Measurements from ENCODE around the gene USHBP1.

USHBP1 gene

GRCh38 chr19:17237747-17238706 lies 26.5 kb downstream of the USHBP1 start:
- no peak for DNase-seq

- DNase-seq: peak; percentile 10
These were observed 27.6 kb downstream of the USHBP1 start for GRCh38 chr19:17236811-17237543.

- peak; percentile 63 for DNase-seq
These were observed 28.4 kb downstream of the USHBP1 start for GRCh38 chr19:17235971-17236777.

GRCh38 chr19:17235300-17235970 lies 29.1 kb downstream of the USHBP1 start:
- peak; percentile 61 for DNase-seq

GRCh38 chr19:17234911-17235299 lies 29.6 kb downstream of the USHBP1 start:
- peak; percentile 35 for DNase-seq

- no peak for DNase-seq
These were observed 32.3 kb downstream of the USHBP1 start for GRCh38 chr19:17232258-17232657.

- DNase-seq: no peak
These were observed 34.7 kb downstream of the USHBP1 start for GRCh38 chr19:17229890-17230289.

- DNase-seq: no peak
These were observed 36.7 kb downstream of the USHBP1 start for GRCh38 chr19:17227798-17228367.

GRCh38 chr19:17226002-17226933 lies 38.3 kb downstream of the USHBP1 start, which contains the start of gene OCEL1:
TSS of gene OCEL1 (plus strand) at chr19:17226226. CDS start at chr19:17226248, 22 bp downstream.
- DNase-seq: peak; percentile 97

- no peak for DNase-seq
These were observed 39.5 kb downstream of the USHBP1 start for GRCh38 chr19:17225053-17225452.

GRCh38 chr19:17220207-17220758 lies 44.3 kb downstream of the USHBP1 start:
- no peak for DNase-seq

GRCh38 chr19:17219286-17219685 lies 45.3 kb downstream of the USHBP1 start:
- DNase-seq: no peak

GRCh38 chr19:17216058-17216670 lies 48.4 kb downstream of the USHBP1 start:
- DNase-seq: no peak

- peak; percentile 93 for DNase-seq
These were observed 49.2 kb downstream of the USHBP1 start, which contains the start of gene USE1 for GRCh38 chr19:17215127-17215971. TSS of gene USE1 (plus strand) at chr19:17215357. CDS start at chr19:17215406, 49 bp downstream.

- peak; percentile 82 for DNase-seq
These were observed 49.9 kb downstream of the USHBP1 start for GRCh38 chr19:17214508-17215126.

GRCh38 chr19:17213334-17213733 lies 51.2 kb downstream of the USHBP1 start:
- DNase-seq: no peak

- no peak for DNase-seq
These were observed 52.7 kb downstream of the USHBP1 start for GRCh38 chr19:17211547-17212446.

Measured in NCI-H2171 treated with DMSO at 0.1 percent for 48 hours (cell line).